HG02840 (cell line): ENCODE measurements around the gene CNKSR2.

ENCODE experiments used
- ATAC-seq: cut with Tn5 transposase; IDR thresholded peaks from one replicate; pipeline ENCODE4 v1.9.1; 2021; ENCODE audit warnings: mild to moderate bottlenecking, moderate library complexity, moderate number of reproducible peaks; ENCODE audit not compliant: unreplicated experiment, low FRiP score

Gene CNKSR2

DNA sequence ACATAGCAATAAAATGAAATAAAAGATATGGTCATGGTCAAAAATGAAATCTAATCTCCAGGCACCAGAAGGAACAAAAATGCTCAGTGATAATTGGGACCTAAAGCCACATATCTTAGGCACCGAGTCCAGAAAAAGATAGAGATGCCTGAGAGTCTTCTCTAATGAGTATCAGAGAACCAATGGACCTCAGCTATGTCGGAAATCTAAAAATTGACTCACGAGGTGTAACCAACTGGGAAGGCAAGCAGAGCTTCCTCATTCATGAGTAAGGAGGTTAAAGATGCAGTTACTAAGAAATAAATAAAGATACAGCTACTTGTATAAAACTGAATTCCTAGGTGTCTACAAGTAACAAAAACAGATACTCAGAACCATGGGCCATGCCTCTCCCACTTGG lies 211.8 kb downstream of the CNKSR2 start:
- no peak for ATAC-seq

GRCh38 chrX:21590012-21590776 lies 216.0 kb downstream of the CNKSR2 start:
- ATAC-seq: no peak

DNA sequence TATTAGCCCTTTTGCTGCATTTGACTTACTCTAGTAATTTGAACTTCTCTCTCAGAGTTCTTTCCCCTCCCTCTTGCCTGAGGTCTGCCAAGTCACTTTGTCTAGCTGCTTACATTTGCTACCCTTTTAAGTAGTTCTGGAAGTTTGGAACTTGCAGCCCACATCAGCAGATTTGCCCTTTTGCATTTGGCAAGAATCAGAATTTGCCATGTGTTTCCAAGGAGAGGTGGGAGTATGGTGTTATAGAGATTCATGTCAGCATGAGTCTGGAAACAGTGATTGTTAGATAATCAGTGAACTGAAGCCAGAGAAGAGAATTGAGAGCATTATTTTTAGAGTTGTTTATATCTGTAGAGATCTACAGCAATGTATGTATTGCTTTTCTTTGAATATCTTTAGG lies 231.8 kb downstream of the CNKSR2 start:
- ATAC-seq: no peak

DNA sequence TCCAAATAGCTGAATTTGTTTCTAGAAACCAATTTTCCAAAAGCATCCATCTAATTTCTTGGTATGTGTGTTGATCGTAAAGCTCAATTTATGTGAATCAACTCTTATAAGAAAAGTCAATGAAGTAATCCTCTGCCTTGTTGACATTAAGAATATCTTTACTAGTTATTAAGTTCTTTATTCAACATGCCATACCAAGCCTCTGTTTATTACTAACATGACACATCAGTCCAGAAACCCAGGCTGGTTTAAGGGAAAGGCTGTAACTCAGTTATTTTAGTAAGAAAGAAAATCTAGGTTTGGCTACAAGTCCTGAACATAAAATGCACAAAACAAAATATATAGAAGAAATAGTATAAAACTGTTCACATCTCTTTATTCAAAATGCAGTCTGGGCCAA lies 235.9 kb downstream of the CNKSR2 start:
- no peak for ATAC-seq

- ATAC-seq: no peak
These were observed 237.9 kb downstream of the CNKSR2 start for GRCh38 chrX:21612154-21612553.

- ATAC-seq: no peak
These were observed 242.2 kb downstream of the CNKSR2 start for GRCh38 chrX:21616386-21616785.

DNA sequence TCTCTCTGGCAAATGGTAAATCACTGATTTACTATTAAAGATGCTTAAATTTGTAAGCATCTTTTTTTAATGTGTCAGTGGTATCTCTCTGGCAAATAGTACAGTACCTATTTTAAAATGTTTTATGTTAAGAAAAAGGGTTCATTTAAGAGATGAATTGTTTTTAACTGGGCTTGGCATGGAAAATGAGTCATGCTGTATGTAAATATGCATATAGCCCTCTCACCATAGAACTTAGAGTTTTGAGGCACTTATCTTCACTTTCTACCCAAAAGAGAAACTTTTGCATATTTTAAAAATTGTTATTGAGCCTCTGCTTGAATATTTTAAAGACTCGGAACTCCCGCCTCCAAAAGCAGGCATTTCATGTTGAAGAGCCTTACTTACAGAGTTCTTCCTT lies 246.0 kb downstream of the CNKSR2 start:
- no peak for ATAC-seq

DNA sequence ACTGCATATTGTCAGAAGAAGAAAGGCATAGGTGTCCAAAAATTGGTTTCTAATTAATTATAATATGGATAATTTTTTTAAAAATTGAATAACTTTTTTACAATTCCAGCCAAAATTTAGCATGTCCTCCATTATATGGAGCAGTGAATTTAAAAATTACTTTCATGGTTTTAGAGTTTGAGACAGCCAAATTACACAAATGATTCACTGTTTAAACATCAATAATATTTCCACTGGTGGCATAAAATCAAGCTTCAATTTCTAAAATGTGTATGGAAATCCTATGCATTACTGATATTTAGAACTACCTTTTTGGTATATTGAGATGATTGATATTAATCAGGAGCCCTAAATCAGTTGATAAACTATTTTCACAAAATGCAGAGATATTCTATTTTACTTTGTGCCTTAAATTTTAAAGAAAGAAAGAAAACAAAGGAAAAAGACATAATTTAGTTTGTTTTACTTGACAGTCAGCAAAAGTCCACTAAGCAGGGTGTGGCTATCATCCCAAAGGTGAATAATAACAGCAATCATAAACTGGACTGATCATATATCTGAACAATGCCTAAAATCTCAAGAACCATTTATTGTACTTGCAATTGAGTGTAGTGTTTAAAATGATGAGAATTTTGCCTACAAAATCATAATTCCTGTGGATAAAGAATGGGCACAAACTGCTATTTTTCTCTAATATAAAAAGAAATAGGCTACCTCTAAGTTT lies 249.7 kb downstream of the CNKSR2 start:
- no peak for ATAC-seq

GRCh38 chrX:21632027-21632426 lies 257.8 kb downstream of the CNKSR2 start:
- no peak for ATAC-seq

DNA sequence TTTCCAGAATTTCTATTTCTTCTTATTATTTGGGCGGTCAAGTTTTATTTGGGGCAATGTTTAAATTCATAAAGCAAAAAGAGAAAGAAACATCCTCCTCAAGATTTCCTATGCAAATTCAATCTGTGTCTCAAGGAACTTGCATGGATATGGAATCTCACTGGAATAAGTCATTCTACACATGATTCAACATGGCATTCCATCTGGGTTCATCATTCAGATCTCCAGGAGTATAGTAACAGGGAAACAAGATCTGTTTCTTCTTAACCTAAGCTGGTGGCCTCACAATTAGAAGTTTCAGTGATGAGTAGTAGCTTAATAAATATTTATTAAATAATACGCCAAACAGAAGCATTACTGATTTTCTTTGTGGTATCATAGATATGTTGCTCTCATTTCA lies 264.1 kb downstream of the CNKSR2 start:
- no peak for ATAC-seq

- ATAC-seq: no peak
These were observed 265.6 kb downstream of the CNKSR2 start for GRCh38 chrX:21639775-21640174.

- no peak for ATAC-seq
These were observed 271.2 kb downstream of the CNKSR2 start for GRCh38 chrX:21645431-21645830.

DNA sequence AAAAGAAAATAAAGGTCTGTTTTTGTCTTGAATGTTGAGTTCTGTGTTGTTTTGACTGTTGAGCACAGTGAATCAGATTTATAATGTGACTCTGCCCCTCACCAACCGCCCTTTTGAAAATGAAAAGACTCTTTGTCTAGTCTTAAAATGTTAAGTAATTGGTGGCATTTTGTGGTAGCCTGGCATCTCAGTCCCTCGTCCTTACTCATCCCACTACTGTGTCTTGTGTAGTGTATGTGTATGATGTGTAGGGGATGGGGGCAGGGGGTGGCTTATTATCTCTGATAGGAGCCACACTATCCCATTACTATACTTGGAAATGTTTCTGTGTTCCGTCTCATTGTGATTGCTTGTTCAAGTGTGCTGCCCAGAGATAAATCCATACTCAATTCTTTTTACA lies 271.7 kb downstream of the CNKSR2 start:
- ATAC-seq: no peak

GRCh38 chrX:21655901-21656586 lies 281.8 kb downstream of the CNKSR2 start:
- no peak for ATAC-seq

DNA sequence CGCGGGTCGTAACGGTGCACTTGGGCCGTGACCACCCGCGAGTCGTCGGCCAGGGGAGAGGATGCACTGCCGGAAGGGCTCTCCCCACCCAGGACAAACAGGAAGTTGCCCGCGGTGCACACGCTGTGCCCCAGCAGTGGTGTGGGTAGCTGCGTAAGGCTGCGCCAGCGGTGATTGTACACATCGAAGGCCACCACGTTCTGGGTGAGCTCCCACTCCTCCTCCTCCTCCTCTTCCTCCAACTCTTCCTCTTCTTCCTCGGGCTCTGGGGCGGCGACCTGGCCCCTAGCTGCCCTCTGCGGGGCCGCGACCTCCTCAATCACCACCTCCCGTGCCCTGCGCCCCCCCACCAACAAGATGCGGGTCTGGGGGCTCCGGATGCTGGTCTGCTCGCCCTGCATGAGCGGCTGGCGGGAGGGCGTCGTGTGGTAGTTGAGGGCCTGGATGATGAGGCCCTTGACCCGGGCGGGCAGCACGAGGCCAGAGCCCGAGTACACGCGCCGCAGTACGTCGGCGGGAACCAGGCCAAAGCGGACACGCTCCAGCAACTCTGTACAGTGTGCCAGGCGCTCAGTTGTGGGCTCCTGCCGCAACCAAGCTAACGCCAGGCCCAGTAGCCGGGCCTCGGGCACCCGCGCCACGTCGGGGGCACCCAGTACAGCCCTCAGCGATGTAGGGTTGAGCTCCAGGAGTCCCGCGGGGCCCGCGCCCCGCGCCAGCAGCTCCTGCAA lies 282.5 kb downstream of the CNKSR2 start:
- ATAC-seq: no peak

DNA sequence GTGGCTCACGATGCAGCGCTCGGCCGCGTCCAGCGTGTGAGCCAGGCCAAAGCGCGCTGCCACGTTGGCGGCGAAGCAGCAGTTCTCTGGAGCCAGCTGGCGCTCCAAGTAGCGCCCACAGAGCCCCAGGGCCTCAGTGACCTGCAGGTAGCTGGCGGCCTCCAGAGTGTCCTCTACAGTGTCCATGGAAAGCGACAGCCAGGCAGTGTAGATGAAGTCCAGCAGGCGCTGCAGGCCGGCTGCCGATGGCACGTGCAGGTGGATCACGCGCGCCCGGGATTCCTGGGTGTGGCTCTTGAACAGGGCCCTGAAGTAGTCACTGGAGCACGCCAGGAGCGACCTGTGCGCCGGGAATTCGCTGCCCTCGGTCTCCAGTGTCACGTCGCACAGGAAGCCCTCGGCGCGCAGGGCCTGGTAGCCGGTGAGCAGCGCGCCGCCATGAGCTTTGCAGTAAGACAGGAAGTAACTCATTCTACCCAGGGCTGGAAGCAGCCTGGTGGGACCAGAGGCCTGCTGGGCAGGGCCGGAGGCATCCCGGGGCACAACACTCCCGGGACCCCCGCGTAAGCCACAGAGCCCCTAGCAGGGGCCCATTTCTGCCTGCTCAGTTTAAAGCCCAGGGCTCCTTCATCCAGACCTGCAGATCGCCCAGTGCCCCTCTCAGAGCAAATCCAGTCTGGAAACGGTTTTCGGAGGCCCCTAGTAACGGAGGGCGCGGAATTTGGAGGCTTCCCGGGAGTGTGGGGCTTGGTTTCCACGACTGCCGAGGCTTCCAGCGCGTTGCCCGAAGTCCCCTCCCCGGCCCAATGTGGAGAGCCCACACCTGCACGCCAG lies 283.3 kb downstream of the CNKSR2 start:
- ATAC-seq: no peak

DNA sequence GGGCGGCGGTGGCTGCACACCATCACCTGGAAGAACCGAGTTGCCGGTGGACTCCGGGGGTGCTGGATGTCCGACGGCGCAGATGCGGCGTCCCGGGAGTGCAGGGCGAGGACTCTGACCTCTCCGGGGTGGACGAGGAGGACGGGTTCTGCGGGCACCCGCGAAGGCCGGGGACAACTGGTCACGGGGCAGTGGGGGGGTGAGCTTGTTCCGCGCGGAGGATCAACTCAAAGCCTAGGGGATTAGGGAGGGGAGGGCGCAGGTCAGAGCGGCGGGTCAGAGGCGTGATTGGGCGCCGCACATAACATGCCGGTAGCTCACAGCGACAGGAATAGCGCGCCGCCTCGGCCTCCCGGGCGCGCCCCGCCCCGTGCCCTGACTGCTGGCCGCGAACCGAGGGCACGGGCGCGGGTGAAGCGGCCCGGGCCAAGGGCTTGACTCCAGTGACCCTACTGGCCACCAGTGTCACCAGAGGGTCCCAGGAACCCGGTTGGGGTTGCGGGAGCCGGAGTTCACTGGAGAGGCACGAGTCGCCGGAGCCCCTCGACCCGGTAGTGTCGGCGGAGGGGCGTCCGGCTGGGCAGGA lies 284.0 kb downstream of the CNKSR2 start, which contains the start of gene KLHL34:
Gene KLHL34 (minus strand): TSS at position 179 of the 586 bp plus-strand sequence. CDS start 542 bp downstream, outside the sequence.
- ATAC-seq: no peak

DNA sequence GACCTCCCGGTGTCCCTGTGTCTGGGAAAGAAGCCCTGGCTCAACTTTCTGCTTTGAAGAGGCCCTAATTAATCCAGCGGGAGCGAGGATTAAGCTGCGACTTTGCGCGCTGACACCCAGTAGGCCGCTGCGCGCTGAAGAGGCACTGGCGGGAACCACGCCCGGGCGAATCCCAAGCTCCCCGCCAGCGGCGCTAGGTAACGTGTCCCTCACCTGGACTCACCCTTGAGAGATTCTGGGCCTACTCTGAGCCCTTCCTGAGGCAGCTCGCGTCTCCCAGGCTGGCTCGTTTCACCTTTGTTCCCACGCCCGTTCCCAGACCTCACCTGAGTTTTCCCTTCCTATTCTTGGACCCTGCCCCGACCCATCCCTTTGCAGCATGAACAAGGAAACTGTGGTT lies 284.5 kb downstream of the CNKSR2 start:
- no peak for ATAC-seq

DNA sequence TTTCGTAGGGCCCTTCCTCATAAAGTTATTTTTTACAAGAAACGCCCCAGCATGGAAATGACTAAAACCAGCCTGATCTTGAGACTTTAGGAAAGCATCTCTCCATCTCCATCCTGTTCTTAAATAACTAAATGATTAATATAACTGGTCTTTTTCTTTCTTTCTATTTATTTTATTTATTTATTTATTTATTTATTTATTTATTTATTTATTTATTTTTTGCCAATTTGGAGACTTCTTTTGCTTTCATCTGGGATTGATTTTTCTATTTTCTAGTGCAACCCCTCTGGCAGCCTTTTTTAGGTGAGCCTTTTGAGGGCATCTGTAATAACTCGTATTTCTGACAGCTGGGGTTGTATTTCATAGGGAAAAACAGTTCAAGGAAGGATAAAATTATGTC lies 285.1 kb downstream of the CNKSR2 start:
- ATAC-seq: no peak
